Camera-type eye (tissue), 1 donor: ENCODE measurements around the gene INCENP. TPM values are rescaled to one million over a fixed set of nuclear protein-coding genes. Genes with fewer than 3 reads are reported as not detected.

Experiments used
- total RNA-seq: library from RNA; depleted of rRNA; stranded (reverse); fragments of >200 nt; gene quantifications from one replicate; pipeline ENCODE4 v1.2.3, GENCODE V29; 2014

INCENP gene
- 28.0 TPM for total RNA-seq

DNA sequence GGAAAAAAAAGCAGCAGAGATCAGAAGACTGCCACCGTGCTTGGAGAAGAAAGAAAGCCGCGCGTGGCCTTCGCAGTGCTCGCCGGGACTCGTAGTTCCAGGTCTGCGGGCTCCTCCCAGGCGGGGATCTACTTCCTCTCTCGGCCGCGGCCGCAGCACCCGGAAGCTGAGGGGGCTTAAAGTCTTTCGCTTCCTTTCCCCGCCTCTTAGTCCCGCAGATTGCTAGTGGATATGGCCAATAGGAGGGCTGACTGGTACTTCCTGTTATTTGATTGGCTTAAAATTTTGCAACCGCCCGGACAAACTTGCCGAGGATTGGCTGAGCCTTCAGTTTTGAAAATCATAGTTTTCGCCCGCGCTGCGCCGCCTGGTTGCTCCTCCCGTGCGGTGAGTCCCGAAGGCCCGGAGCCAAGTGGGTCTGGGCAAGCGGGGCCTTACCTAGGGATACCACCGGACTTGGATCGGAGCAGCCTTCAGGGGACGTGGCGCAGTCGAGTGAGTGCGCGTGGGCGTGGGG, at the start of gene INCENP:
INCENP (plus strand) TSS at position 343 of the 517 bp plus-strand sequence. CDS start 4,151 bp downstream, outside the sequence.

GRCh38 chr11:62190011-62190410, 66.2 kb downstream of the INCENP start, which contains the start of gene SCGB1D1:
Gene SCGB1D1 (plus strand): TSS chr11:62190216. CDS start chr11:62190285, 69 bp downstream.

Other genes with a start within 250 kb of the INCENP start
- 34.5 TPM for gene FADS3, start 232.5 kb upstream of the INCENP start, total RNA-seq
- 23.4 TPM for gene RAB3IL1, start 206.4 kb upstream of the INCENP start, total RNA-seq
- gene BEST1, start 173.7 kb upstream of the INCENP start, total RNA-seq: 66.5 TPM
- gene FTH1, start 156.4 kb upstream of the INCENP start, total RNA-seq: 779 TPM
- not detected for gene SCGB1D1, start 66.2 kb downstream of the INCENP start, total RNA-seq
- gene SCGB2A1, start 84.7 kb downstream of the INCENP start, total RNA-seq: not detected
- not detected for gene SCGB1D2, start 118.2 kb downstream of the INCENP start, total RNA-seq
- gene SCGB2A2, start 146.1 kb downstream of the INCENP start, total RNA-seq: not detected
- not detected for gene SCGB1D4, start 175.1 kb downstream of the INCENP start, total RNA-seq
- gene ASRGL1, start 213.4 kb downstream of the INCENP start, total RNA-seq: 17.8 TPM